KG1 (cell line): Measurements from ENCODE around the gene SEC22A.

Experiments
- DNase-seq: peaks from one replicate; lab custom pipeline; 2025; lab: John Stamatoyannopoulos, UW

SEC22A gene

DNA sequence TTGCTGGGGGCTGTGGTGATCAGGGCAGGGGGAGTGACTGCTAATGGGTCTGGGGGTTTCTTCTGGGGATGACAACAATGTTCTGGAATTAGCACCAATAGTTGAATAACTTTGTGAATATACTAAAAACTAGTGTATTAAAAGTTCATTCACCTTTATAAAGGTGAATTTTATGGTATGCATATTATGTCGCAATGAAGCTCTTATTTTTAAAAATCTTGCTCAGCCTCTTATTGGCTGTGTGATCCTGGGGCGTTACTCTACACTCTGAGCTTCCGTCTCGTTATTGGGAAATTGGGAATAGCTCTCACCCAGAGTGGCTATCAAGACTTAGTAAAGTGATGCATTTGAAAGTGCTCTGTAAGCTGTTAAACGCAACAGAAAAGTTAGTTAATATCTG, 105.3 kb downstream of the SEC22A start:
- no peak for DNase-seq

DNA sequence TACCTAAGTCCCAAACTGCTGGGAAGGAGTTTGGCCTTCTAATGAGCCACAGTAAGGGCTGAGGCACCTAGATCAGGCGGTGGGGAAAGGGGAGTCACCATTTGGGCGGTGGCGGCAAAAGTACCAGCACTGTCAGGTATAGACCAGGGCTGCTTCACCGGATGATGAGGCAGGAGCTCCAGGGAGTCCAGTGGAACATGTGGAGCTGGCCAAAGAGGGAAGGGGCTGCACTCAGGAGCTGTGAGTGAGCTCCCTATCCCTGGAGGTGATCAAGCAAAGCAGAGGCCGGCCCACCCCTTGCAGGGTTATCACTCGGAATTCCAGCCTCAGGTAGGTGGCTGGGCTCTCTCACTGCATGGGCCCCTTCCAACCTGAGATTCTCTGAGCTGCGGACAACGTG, 108.4 kb downstream of the SEC22A start:
- no peak for DNase-seq

DNA sequence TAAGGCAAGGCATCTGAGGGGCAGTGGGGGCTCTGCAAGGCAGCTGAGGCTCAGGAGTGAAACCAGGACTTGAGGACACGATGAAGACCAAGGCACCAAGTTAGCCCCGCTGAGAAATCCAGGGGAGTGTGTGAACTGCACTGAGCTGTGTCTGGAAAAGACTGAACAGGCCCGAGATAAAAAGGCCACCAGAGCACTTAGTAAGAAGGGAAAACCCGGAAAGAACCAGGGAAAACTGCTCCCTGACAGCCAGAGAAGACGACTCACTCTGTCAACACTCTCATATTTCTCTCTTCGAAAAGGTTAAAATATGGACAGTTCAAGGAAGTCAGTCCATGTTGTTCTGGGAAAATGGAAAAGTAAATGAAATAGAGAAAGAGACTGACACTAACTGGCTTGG, 109.0 kb downstream of the SEC22A start:
- no peak for DNase-seq

DNA sequence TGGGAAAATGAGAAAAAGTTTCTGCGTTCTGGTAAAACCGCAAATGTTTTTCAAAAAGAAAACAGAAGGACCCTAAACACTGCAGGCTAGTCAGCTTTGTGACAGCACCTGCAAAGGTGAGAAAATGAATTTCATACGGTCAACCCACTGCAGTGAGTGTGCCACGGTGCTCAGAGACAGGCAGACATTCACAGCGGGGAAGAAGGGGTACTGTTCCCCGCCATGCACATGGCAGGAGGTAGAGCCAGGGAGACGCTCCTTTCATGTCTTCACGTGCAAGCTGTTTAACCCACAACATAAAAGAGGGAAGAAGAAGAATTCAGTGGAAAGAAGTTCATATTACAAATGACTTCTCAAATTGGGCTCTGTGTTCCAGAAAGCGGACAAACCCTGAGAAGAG, 109.5 kb downstream of the SEC22A start:
- DNase-seq, result no peak

DNA sequence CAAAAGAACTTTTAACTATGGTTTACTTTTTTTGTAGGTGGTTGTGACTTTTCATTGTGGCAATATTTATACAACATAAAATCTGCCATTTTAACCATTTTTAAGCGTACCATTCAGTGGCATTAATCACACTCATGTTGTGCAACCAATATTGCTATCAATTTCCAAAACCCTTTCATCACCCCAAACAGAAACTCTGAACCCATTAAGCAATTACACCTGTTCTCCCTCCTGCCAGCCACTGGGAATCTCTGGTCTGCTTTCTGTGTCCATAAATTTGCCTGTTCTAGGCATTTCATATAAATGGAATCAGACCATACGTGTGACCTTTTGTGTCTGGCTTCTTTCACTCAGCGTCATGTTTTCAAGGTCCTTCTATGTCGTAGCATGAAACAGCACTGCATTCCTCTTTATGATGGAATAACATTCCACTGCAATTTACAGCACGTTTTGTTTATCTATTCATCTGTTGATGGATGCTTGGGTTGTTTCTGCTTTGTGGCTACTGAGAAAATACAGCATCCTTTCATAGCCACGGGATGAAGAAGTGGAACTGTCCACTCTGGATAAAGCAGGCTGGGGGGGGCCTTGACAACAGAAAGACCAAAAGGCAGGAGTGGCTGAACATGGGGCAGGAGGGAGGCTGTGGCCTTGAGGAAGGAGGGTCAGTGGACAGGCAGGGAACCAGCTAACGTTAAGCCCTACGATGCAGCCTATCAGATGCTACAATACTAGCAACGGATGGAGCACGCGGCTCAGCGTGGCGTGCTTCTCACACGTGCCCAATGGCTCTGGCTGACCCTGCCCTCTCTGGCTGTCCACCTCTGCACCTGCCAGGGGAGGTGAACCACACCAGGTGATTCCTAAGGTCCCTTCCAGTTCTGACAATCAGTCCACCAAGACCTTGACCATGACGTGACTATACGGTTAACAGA, 110.9 kb downstream of the SEC22A start:
- DNase-seq, result no peak

DNA sequence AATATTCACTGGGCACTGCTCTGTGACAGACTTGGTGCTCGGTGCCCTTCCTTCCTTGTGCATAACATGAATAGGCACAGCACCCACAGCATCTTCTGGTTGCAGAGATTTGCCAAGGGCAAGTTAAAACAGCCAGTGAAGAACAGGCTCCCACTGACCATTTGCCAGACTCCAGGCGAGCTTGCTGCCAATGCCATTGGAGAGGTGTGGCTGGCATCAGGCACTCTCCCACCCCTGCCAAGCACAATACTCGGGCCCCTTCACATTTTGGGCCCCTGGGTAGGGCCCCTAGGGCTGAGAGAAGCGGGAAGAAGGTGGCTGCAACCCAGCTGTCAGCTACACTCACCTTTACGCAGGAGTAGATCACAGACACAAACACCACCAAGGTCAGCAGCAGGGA, 112.1 kb downstream of the SEC22A start:
- DNase-seq, result no peak

DNA sequence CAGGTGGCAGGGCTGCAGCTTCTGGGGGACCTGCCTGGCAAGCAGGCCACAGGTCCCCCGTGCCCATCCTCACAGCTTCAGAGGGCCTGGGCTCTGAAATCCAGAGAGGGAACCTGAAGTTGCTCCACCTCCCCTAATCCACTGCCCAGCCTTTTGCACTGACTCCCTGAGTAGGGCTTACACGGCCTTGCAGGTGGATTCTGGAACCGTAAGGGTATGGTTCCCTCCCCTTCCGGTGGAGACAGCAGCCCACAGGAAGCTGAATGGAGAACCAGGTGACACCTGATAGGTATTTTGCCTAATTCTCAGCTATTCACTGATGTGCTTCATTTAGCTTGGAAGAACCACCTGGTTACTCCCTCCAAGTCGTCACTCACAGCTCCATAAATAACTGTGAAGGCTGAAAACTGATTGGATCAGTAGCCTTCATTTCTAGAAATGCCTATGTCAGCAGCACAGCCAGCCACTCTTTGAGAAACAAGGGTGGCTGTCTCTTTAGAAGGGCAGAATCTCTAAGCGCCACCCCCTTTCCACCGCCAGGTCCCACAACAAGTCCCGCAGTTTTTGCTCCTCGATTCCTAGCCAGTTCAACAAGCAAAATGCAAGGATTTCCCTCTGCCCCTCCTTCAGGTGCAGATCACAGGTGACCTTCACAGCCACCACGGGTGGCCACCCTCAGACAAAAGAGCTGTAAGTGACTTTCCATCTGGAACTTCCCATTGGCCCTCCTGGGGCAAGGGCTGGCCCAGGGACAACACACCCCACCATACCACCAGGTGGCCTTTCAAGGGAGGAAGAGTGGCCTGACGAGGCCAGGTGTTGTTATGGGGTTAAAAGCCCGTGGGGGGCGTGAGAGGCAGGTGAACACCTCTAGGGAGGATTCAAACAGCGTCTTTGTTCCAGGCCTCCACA, 112.9 kb downstream of the SEC22A start:
- no peak for DNase-seq

DNA sequence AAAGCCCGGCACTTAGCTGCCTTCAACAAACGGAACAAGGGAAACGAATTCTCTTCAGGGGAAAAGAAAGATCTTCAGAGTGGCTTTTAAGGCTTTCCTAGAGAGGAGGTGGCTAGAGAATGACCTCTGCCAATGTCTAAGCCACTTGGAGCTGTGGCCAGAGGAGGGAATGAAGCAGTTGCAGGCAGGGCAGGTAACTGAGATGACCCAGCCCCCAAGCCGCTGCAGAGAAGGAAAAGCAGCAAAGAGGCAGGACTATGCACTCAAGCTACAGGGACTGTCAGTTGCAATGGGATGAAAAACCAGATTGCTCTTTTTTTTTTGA, 113.5 kb downstream of the SEC22A start:
- no peak for DNase-seq

DNA sequence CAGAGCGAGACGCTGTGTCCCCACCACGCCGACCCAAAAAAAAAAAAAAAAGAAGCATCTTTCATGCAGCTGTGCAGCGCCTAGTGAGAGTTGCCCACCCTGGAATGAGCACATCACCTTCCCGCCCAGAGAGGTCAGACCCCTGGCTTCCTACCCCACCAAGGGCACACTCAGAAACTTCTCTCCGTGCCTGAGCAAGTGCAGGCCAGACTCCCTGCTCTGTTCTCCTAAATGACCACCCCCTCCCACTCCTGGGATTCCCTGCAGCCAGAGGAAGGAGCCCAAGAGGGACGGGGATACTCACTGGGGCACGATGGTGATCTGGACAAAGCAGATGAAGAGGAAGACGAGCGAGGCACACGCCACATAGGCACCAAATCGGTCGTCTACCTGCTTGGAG, 116.0 kb downstream of the SEC22A start:
- no peak for DNase-seq

DNA sequence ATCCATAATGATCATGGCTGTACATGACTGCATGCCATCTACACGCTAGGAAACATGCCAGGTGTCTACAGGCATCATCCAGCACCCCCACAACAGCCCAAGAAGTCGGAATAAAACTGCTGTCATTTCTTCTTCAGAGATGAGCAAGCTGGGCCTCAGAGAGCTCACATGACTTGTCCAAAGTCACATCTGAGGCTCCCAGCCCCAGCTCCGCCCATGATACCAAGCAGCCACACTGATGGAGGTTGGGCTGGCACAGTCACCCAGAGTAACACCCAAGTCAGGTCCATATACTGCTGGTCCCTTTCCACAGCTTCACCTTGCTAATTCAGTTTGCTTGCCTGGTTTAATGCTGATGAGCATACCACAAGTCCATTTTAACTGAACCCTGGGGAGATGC, 116.6 kb downstream of the SEC22A start:
- DNase-seq, result no peak

DNA sequence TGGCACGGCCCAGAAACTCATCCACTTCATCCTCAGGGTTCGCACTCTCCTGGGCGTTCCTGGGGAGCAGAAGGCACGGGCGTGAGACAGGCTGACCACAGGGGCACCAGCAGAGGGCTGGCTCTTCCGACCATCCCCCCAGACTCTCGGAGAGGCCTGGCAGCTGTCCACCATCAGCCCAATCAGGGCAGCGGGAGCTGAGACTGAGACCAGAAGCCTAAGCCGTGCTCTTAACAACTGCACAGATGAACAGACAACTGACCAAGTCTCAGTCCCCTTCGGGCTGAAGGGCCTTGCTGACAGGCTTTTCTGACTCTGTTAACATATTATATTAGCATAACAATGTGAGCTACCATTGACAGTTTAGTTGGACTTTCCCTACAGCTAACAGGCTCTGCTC, 118.0 kb downstream of the SEC22A start:
- DNase-seq, result no peak

DNA sequence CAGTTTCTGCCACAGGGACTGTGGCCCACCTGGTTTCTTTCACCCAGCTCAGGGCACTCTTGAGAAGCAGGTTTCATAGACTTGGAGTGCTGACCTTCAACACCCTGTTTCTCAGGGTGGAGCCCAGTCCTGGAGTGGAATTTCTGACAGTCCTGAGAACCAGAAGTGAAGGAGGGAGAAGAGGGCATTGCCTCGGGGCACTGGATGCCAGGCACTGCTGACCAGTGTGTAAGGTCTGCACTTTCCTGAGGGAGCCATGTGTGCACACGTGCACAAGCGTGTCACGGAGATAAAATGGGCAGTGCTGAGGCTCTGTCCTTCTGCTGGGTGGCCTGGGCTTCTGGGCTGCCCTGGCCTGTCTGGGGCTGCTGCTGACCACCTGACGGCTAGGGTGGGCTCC, 118.5 kb downstream of the SEC22A start:
- DNase-seq, result no peak

DNA sequence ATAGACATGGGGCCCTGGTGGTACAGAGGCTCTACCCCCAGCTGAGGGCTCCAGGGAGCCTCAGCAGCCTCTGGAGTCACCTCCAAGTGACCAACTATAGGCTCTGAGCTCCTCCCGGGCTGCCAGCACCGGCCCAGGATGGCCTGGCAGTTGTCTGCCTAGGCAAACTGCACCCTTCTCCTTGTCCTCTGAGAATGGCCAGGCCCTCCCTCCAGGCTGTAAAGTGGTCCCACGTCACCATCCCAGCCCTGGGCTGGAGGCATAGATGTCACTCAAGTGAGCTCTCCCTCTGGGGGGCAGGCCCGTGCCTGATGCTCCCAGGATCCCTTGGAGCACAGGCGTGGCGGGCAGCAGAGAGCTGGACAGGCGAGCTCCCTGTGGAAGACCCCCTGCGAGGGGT, 120.1 kb downstream of the SEC22A start:
- no peak for DNase-seq

DNA sequence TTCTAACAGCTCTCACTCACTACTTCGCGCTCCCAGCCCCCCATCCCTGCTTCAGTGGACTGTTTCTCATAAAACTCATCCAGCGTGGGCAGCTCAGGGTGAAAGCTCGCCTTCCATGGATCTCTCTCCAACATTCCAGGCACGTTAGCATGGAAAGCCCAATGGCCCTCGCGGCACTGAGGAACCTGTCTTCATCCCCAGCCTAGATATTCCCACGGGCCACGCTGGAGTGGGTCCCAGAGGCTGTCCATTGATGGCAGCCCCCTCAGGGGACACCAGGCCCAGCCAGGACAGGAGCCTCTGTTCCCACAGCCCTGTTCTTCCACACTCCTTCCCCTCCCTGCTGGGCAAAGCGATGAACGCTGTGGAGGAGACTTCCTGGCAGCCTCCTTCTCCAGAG, 121.1 kb downstream of the SEC22A start:
- DNase-seq, result no peak
